GM23338 (cell line): Measurements from ENCODE around the gene NCAPH2. TPM values are rescaled to one million over a fixed set of nuclear protein-coding genes. Genes with fewer than 3 reads are reported as not detected.

Experiments used
- ATAC-seq: fragments of 200-7000 bp; cut with Tn5 transposase; 3 replicates; pipeline ENCODE4 v1.9.1; 2020
- DNase-seq: peaks from one replicate; pipeline ENCODE4 v3.0.0-alpha.2; 2015; ENCODE audit warnings: low spot score
- H2AFZ ChIP-seq: fragments of 200-600 bp; sonication (generic); 2 replicates; pipeline ENCODE4 v1.8.0; 2016; ENCODE audit warnings: antibody characterized with exemption, mild to moderate bottlenecking, moderate library complexity
- H3F3A ChIP-seq: fragments of 200-600 bp; sonication (generic); replicated peaks from 2 replicates; pipeline ENCODE4 v1.8.0; 2017; ENCODE audit warnings: antibody characterized with exemption, mixed run types, low read depth
- H3K27ac ChIP-seq: fragments of 200-600 bp; sonication (generic); 2 replicates; pipeline ENCODE4 v1.6.1; 2016; ENCODE audit warnings: low read depth
- H3K27me3 ChIP-seq: fragments of 200-600 bp; sonication (generic); 2 replicates; pipeline ENCODE4 v1.8.0; 2016; ENCODE audit warnings: mild to moderate bottlenecking, mixed run types, moderate library complexity; ENCODE audit not compliant: insufficient read depth
- H3K36me3 ChIP-seq: fragments of 200-600 bp; sonication (generic); 2 replicates; pipeline ENCODE4 v1.8.0; 2016; ENCODE audit warnings: mild to moderate bottlenecking; ENCODE audit not compliant: insufficient read depth
- H3K4me1 ChIP-seq: fragments of 200-600 bp; sonication (generic); 2 replicates; pipeline ENCODE4 v1.8.0; 2016; ENCODE audit warnings: mild to moderate bottlenecking, moderate library complexity; ENCODE audit not compliant: insufficient read depth
- H3K4me2 ChIP-seq: fragments of 200-600 bp; sonication (generic); 2 replicates; pipeline ENCODE4 v1.7.1; 2017; ENCODE audit warnings: mixed run types
- H3K4me3 ChIP-seq: fragments of 200-600 bp; sonication (generic); 2 replicates; pipeline ENCODE4 v1.6.1; 2016; ENCODE audit warnings: mixed run types
- H3K79me2 ChIP-seq: fragments of 200-600 bp; sonication (generic); replicated peaks from 2 replicates; pipeline ENCODE4 v1.8.0; 2017; ENCODE audit warnings: mild to moderate bottlenecking; ENCODE audit not compliant: insufficient read depth
- H3K9me2 ChIP-seq: fragments of 200-600 bp; sonication (generic); 2 replicates; pipeline ENCODE4 v1.8.0; 2017; ENCODE audit not compliant: insufficient read depth
- H4K20me1 ChIP-seq: fragments of 200-600 bp; sonication (generic); replicated peaks from 2 replicates; pipeline ENCODE4 v1.8.0; 2017; ENCODE audit warnings: mild to moderate bottlenecking; ENCODE audit not compliant: insufficient read depth
- H3K27ac Mint-ChIP-seq: 2 replicates; pipeline ENCODE4 v1.8.0; 2020; ENCODE audit warnings: inconsistent platforms, mild to moderate bottlenecking, moderate library complexity, mixed read lengths
- H3K27me3 Mint-ChIP-seq: 3 replicates; pipeline ENCODE4 v1.8.0; 2022; ENCODE audit warnings: low read depth, mild to moderate bottlenecking, moderate library complexity, mixed read lengths, inconsistent platforms; ENCODE audit not compliant: insufficient read depth, poor library complexity
- H3K36me3 Mint-ChIP-seq: 3 replicates; pipeline ENCODE4 v1.8.0; 2021; ENCODE audit warnings: low read depth, mild to moderate bottlenecking, inconsistent platforms, moderate library complexity, mixed read lengths
- H3K4me1 Mint-ChIP-seq: 3 replicates; pipeline ENCODE4 v1.8.0; 2020; ENCODE audit warnings: mild to moderate bottlenecking, inconsistent platforms, mixed read lengths
- H3K4me3 Mint-ChIP-seq: 3 replicates; pipeline ENCODE4 v1.8.0; 2021; ENCODE audit warnings: moderate library complexity, mild to moderate bottlenecking, inconsistent platforms, mixed read lengths
- H3K9me3 Mint-ChIP-seq: 3 replicates; pipeline ENCODE4 v1.8.0; 2020; ENCODE audit warnings: moderate library complexity, mild to moderate bottlenecking, inconsistent platforms, mixed read lengths
- CREB1 ChIP-seq: fragments of 250-450 bp; sonication (Bioruptor Pico); IDR thresholded peaks from 2 replicates; pipeline ENCODE4 v1.5.0; 2020; ENCODE audit warnings: low read depth, mild to moderate bottlenecking, moderate library complexity
- EZH2 ChIP-seq: fragments of 200-600 bp; sonication (generic); IDR thresholded peaks from one replicate; pipeline ENCODE4 v1.8.0; 2017; ENCODE audit warnings: antibody characterized with exemption, mild to moderate bottlenecking, low read depth; ENCODE audit not compliant: unreplicated experiment
- EZH2phosphoT487 ChIP-seq: fragments of 200-600 bp; sonication (generic); IDR thresholded peaks from one replicate; pipeline ENCODE4 v1.8.1; 2018; ENCODE audit warnings: antibody characterized with exemption; ENCODE audit not compliant: unreplicated experiment
- NANOG ChIP-seq: IDR thresholded peaks from 2 replicates; pipeline ENCODE4 v1.6.1; 2016; ENCODE audit warnings: antibody characterized with exemption, borderline replicate concordance
- STAT1 ChIP-seq: IDR thresholded peaks from one replicate; pipeline ENCODE4 v1.6.1; 2016; ENCODE audit warnings: antibody characterized with exemption; ENCODE audit not compliant: unreplicated experiment
- ZNF114 ChIP-seq: fragments of 250-450 bp; sonication (Bioruptor Pico); IDR thresholded peaks from 2 replicates; pipeline ENCODE4 v1.5.0; 2020; ENCODE audit warnings: mild to moderate bottlenecking, moderate library complexity
- ZNF331 ChIP-seq: fragments of 250-450 bp; sonication (Bioruptor Pico); IDR thresholded peaks from 2 replicates; pipeline ENCODE4 v1.5.0; 2020; ENCODE audit warnings: low read depth, mild to moderate bottlenecking, moderate library complexity
- polyA plus RNA-seq: library from polyadenylated mRNA; unstranded; fragments of >200 nt; fragmentation: Nextera tagmentation; extraction: Ambion mirVana; gene quantifications from 2 replicates; pipeline ENCODE4 v1.2.1, GENCODE V29; 2016
- total RNA-seq: library from RNA; depleted of rRNA; stranded (reverse); fragments of >200 nt; shearing (Covaris generic); gene quantifications from 2 replicates; pipeline ENCODE4 v1.2.3, GENCODE V29; 2014
- TF ChIP-seq, protein P1 (sequence below): fragments of 250-450 bp; sonication (Bioruptor Pico); IDR thresholded peaks from 2 replicates; pipeline ENCODE4 v1.5.0; 2020; ENCODE audit warnings: mild to moderate bottlenecking, moderate library complexity
- TF ChIP-seq, protein P2 (sequence below): IDR thresholded peaks from 2 replicates; pipeline ENCODE4 v1.6.1; 2016; ENCODE audit warnings: antibody characterized with exemption
- TF ChIP-seq, protein P3 (sequence below): IDR thresholded peaks from one replicate; pipeline ENCODE4 v1.6.1; 2018; ENCODE audit warnings: antibody characterized with exemption; ENCODE audit not compliant: unreplicated experiment

Gene NCAPH2
- total and polyA plus RNA-seq, 2 experiments from 2014 or later, result 52.2 to 76.1 TPM

DNA sequence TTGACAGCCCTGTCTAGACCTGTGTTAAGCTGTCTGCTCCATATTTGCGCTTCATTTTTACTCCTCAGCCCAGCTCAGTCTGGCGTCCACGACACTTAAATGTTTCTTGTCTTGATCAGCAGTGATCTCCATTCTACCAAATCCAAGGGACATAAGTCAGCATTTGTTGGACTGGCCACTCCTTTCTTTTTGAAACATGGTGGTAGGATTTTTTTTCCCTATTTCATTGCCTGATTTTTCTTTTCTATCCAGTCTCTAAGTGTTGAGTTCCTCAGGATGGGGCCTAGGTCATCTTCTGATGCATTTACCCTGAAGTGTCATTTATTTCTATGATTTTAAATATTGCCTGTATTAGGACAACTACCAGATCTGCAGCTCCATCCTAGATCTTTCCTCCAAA, 873 bp downstream of the NCAPH2 start:
- Mint-ChIP-seq H3K27ac (peak overlapping the region; percentile 90), H3K9me3 (no peaks in the 10 kb centered on the region), H3K4me3 (peak overlapping the region; percentile 87), H3K27me3 (peaks cover 8% of the 10 kb centered on the region), H3K36me3 (no peaks in the 10 kb centered on the region; the same call in 2 of the 3 replicates), H3K4me1 (peaks cover 10% of the 10 kb centered on the region)
- Histone ChIP-seq H3F3A (0 out of 2 replicates have a peak, but pooled peaks cover 6% of the 10 kb centered on the region), H3K27ac (no peak overlapping the region), H2AFZ (no peak overlapping the region), H3K4me2 (peak overlapping the region; percentile 97), H4K20me1 (peaks cover 30% of the 10 kb centered on the region), H3K4me3 (peak overlapping the region; percentile 87), H3K79me2 (peaks cover 49% of the 10 kb centered on the region), H3K27me3 (no peaks in the 10 kb centered on the region), H3K36me3 (no peaks in the 10 kb centered on the region), H3K9me2 (no peaks in the 10 kb centered on the region), H3K4me1 (peaks cover 7% of the 10 kb centered on the region)
- DNase-seq (no peak), ATAC-seq (no peak)
- TF ChIP-seq STAT1 (no peak), ZNF114 (CRISPR knock-in tag) (no peak)

DNA sequence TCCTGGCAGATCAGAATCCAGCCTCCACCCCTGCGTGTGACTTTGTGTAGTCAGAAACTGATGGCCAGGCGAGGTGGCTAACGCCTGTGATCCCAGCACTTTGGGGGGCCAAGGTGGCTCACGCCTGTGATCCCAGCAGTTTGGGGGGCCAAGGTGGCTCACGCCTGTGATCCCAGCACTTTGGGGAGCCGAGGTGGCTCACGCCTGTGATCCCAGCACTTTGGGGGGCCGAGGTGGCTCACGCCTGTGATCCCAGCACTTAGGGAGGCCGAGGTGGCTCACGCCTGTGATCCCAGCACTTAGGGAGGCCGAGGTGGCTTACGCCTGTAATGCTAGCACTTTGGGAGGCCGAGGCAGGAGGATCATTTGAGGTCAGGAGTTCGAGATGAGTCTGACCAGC, 5.2 kb downstream of the NCAPH2 start:
- Histone ChIP-seq H3K9me2 (no peaks in the 10 kb centered on the region), H3K4me1 (peaks cover 7% of the 10 kb centered on the region), H3K27ac (no peak overlapping the region), H3K27me3 (no peaks in the 10 kb centered on the region), H3K4me2 (no peak overlapping the region), H3F3A (0 out of 2 replicates have a peak, but pooled peaks cover 6% of the 10 kb centered on the region), H3K79me2 (peaks cover 66% of the 10 kb centered on the region), H3K4me3 (no peak overlapping the region), H4K20me1 (peaks cover 36% of the 10 kb centered on the region), H3K36me3 (no peaks in the 10 kb centered on the region), H2AFZ (no peak overlapping the region)
- no peaks in the 10 kb centered on the region; the same call in 2 of the 3 replicates for H3K9me3 Mint-ChIP-seq
- no peak overlapping the region for H3K4me3 Mint-ChIP-seq
- peaks cover 2% of the 10 kb centered on the region; the same call in 2 of the 3 replicates for H3K36me3 Mint-ChIP-seq
- DNase-seq, result no peak
- no peak overlapping the region for H3K27ac Mint-ChIP-seq
- H3K27me3 Mint-ChIP-seq, result peaks cover 4% of the 10 kb centered on the region
- peaks cover 10% of the 10 kb centered on the region for H3K4me1 Mint-ChIP-seq
- no peak for ATAC-seq
- TF ChIP-seq NANOG (no peak), STAT1 (no peak), EZH2 (no peak), EZH2phosphoT487 (no peak), ZNF331 (CRISPR knock-in tag) (no peak), CREB1 (no peak), ZNF114 (CRISPR knock-in tag) (no peak)
- TF ChIP-seq, protein P1, sequence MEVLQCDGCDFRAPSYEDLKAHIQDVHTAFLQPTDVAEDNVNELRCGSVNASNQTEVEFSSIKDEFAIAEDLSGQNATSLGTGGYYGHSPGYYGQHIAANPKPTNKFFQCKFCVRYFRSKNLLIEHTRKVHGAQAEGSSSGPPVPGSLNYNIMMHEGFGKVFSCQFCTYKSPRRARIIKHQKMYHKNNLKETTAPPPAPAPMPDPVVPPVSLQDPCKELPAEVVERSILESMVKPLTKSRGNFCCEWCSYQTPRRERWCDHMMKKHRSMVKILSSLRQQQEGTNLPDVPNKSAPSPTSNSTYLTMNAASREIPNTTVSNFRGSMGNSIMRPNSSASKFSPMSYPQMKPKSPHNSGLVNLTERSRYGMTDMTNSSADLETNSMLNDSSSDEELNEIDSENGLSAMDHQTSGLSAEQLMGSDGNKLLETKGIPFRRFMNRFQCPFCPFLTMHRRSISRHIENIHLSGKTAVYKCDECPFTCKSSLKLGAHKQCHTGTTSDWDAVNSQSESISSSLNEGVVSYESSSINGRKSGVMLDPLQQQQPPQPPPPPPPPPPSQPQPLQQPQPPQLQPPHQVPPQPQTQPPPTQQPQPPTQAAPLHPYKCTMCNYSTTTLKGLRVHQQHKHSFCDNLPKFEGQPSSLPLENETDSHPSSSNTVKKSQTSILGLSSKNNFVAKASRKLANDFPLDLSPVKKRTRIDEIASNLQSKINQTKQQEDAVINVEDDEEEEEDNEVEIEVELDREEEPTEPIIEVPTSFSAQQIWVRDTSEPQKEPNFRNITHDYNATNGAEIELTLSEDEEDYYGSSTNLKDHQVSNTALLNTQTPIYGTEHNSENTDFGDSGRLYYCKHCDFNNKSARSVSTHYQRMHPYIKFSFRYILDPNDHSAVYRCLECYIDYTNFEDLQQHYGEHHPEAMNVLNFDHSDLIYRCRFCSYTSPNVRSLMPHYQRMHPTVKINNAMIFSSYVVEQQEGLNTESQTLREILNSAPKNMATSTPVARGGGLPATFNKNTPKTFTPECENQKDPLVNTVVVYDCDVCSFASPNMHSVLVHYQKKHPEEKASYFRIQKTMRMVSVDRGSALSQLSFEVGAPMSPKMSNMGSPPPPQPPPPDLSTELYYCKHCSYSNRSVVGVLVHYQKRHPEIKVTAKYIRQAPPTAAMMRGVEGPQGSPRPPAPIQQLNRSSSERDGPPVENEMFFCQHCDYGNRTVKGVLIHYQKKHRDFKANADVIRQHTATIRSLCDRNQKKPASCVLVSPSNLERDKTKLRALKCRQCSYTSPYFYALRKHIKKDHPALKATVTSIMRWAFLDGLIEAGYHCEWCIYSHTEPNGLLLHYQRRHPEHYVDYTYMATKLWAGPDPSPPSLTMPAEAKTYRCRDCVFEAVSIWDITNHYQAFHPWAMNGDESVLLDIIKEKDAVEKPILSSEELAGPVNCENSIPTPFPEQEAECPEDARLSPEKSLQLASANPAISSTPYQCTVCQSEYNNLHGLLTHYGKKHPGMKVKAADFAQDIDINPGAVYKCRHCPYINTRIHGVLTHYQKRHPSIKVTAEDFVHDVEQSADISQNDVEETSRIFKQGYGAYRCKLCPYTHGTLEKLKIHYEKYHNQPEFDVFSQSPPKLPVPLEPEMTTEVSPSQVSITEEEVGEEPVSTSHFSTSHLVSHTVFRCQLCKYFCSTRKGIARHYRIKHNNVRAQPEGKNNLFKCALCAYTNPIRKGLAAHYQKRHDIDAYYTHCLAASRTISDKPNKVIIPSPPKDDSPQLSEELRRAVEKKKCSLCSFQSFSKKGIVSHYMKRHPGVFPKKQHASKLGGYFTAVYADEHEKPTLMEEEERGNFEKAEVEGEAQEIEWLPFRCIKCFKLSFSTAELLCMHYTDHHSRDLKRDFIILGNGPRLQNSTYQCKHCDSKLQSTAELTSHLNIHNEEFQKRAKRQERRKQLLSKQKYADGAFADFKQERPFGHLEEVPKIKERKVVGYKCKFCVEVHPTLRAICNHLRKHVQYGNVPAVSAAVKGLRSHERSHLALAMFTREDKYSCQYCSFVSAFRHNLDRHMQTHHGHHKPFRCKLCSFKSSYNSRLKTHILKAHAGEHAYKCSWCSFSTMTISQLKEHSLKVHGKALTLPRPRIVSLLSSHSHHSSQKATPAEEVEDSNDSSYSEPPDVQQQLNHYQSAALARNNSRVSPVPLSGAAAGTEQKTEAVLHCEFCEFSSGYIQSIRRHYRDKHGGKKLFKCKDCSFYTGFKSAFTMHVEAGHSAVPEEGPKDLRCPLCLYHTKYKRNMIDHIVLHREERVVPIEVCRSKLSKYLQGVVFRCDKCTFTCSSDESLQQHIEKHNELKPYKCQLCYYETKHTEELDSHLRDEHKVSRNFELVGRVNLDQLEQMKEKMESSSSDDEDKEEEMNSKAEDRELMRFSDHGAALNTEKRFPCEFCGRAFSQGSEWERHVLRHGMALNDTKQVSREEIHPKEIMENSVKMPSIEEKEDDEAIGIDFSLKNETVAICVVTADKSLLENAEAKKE (CRISPR knock-in tag), result no peak
- TF ChIP-seq, protein P2, sequence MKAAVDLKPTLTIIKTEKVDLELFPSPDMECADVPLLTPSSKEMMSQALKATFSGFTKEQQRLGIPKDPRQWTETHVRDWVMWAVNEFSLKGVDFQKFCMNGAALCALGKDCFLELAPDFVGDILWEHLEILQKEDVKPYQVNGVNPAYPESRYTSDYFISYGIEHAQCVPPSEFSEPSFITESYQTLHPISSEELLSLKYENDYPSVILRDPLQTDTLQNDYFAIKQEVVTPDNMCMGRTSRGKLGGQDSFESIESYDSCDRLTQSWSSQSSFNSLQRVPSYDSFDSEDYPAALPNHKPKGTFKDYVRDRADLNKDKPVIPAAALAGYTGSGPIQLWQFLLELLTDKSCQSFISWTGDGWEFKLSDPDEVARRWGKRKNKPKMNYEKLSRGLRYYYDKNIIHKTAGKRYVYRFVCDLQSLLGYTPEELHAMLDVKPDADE, result no peak
- TF ChIP-seq, protein P3, sequence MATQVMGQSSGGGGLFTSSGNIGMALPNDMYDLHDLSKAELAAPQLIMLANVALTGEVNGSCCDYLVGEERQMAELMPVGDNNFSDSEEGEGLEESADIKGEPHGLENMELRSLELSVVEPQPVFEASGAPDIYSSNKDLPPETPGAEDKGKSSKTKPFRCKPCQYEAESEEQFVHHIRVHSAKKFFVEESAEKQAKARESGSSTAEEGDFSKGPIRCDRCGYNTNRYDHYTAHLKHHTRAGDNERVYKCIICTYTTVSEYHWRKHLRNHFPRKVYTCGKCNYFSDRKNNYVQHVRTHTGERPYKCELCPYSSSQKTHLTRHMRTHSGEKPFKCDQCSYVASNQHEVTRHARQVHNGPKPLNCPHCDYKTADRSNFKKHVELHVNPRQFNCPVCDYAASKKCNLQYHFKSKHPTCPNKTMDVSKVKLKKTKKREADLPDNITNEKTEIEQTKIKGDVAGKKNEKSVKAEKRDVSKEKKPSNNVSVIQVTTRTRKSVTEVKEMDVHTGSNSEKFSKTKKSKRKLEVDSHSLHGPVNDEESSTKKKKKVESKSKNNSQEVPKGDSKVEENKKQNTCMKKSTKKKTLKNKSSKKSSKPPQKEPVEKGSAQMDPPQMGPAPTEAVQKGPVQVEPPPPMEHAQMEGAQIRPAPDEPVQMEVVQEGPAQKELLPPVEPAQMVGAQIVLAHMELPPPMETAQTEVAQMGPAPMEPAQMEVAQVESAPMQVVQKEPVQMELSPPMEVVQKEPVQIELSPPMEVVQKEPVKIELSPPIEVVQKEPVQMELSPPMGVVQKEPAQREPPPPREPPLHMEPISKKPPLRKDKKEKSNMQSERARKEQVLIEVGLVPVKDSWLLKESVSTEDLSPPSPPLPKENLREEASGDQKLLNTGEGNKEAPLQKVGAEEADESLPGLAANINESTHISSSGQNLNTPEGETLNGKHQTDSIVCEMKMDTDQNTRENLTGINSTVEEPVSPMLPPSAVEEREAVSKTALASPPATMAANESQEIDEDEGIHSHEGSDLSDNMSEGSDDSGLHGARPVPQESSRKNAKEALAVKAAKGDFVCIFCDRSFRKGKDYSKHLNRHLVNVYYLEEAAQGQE, result no peak
